Measurements from ENCODE around the gene ZNF462.

Gene ZNF462

GRCh38 chr9:106930477-106930876, 67.5 kb downstream of the ZNF462 start:
- no peak for DNase-seq

- DNase-seq, result no peak
These were observed 68.5 kb downstream of the ZNF462 start for GRCh38 chr9:106931466-106931865.

GRCh38 chr9:106932178-106932577, 69.2 kb downstream of the ZNF462 start:
- no peak for DNase-seq

- no peak for DNase-seq
These were observed 69.7 kb downstream of the ZNF462 start for GRCh38 chr9:106932675-106933074.

GRCh38 chr9:106933470-106933869, 70.5 kb downstream of the ZNF462 start:
- no peak for DNase-seq

- DNase-seq, result no peak
These were observed 71.7 kb downstream of the ZNF462 start for GRCh38 chr9:106934442-106935238.

GRCh38 chr9:106936680-106937079, 73.7 kb downstream of the ZNF462 start:
- DNase-seq, result no peak

GRCh38 chr9:106941916-106942315, 79.0 kb downstream of the ZNF462 start:
- no peak for DNase-seq

GRCh38 chr9:106945727-106946660, 83.0 kb downstream of the ZNF462 start:
- DNase-seq, result no peak

GRCh38 chr9:106947106-106947900, 84.3 kb downstream of the ZNF462 start:
- no peak for DNase-seq

GRCh38 chr9:106953174-106953573, 90.2 kb downstream of the ZNF462 start:
- DNase-seq, result no peak

GRCh38 chr9:106954558-106954957, 91.6 kb downstream of the ZNF462 start:
- DNase-seq, result no peak

- no peak for DNase-seq
These were observed 92.2 kb downstream of the ZNF462 start for GRCh38 chr9:106954974-106955850.

GRCh38 chr9:106956971-106957370, 94.0 kb downstream of the ZNF462 start:
- DNase-seq, result no peak

- DNase-seq, result no peak
These were observed 96.1 kb downstream of the ZNF462 start for GRCh38 chr9:106958955-106959657.

GRCh38 chr9:106960258-106960657, 97.3 kb downstream of the ZNF462 start:
- no peak for DNase-seq

GRCh38 chr9:106961623-106962022, 98.7 kb downstream of the ZNF462 start:
- DNase-seq, result no peak

GRCh38 chr9:106962122-106962521, 99.2 kb downstream of the ZNF462 start:
- no peak for DNase-seq

- DNase-seq, result no peak
These were observed 99.8 kb downstream of the ZNF462 start for GRCh38 chr9:106962615-106963363.

GRCh38 chr9:106963684-106964083, 100.7 kb downstream of the ZNF462 start:
- DNase-seq, result no peak

- no peak for DNase-seq
These were observed 101.4 kb downstream of the ZNF462 start for GRCh38 chr9:106964329-106964728.
